ENCODE results near the gene ITGB8. TPM values are rescaled to one million over a fixed set of nuclear protein-coding genes. Genes with fewer than 3 reads are reported as not detected.

The ITGB8 gene
- total RNA-seq, 3 donors from 2014 or later (not counting 1 experiment from before 2014, with no cell fraction given) = 0.39 to 12.8 TPM; not detected in 1

DNA sequence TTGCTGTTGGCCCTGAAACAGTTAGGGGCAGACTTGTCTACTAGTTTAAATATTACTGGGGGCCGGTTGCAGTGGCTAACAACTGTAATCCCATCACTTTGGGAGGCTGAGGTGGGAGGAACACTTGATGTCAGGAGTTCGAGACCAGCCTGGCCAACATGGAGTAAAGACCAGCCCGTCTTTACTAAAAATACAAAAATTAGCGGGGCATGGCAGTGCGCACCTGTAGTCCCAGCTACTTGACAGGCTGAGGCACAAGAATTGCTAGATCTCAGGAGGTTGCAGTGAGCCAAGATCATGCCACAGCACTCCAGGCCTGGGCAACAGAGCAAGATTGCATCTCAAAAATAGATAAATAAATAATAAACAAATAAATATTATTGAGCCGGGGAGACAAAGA, 7.6 kb downstream of the ITGB8 start:
- Histone ChIP-seq H3K36me3 (ENCODE audit: control insufficient read depth, insufficient read depth, low read length) (no peaks in the 10 kb centered on the region), H3K9me3 (ENCODE audit: control insufficient read depth, insufficient read depth, low read length) (no peaks in the 10 kb centered on the region), H3K27ac (ENCODE audit: low read length) (no peak overlapping the region), H3K4me3 (ENCODE audit: low read length) (no peak overlapping the region), H3K27me3 (ENCODE audit: control insufficient read depth, insufficient read depth, low read length) (no peaks in the 10 kb centered on the region), H3K4me1 (ENCODE audit: control insufficient read depth, insufficient read depth, low read length) (no peaks in the 10 kb centered on the region)
- Mint-ChIP-seq H3K4me3 (no peak overlapping the region), H3K4me1 (no peaks in the 10 kb centered on the region), H3K36me3 (no peaks in the 10 kb centered on the region), H3K9me3 (peaks cover 0 to 1% of the 10 kb centered on the region in 2 donors), H3K27me3 (ENCODE audit: low read depth in 2 of 2) (peaks cover 4 to 6% of the 10 kb centered on the region in 2 donors), H3K27ac (no peak overlapping the region)
- intact Hi-C loops (cut with micrococcal nuclease) = no loop called here
- 87% methylated on average over 5 of the region's 6 CpGs for WGBS (ENCODE audit: insufficient coverage)
- TF ChIP-seq CTCF (IDR thresholded peaks at IDR 0.05) = no peak
- DNase-seq = no peak
- no peak for ATAC-seq

- no peaks in the 10 kb centered on the region for H3K27me3 Mint-ChIP-seq (ENCODE audit: low read depth in 2 of 2)
- H3K4me1 Mint-ChIP-seq = no peaks in the 10 kb centered on the region
Measured at GRCh38 chr7:20340839-20341238, 10.1 kb downstream of the ITGB8 start.

GRCh38 chr7:20343205-20343604, 12.5 kb downstream of the ITGB8 start:
- no peak overlapping the region for H3K4me3 ChIP-seq (ENCODE audit: low read length)
- ATAC-seq = no peak
- 95% methylated on average over 3 of the region's 3 CpGs for WGBS (ENCODE audit: insufficient coverage)
- no peak overlapping the region for H3K27ac Mint-ChIP-seq
- H3K4me1 ChIP-seq (ENCODE audit: control insufficient read depth, insufficient read depth, low read length) = no peaks in the 10 kb centered on the region
- H3K27ac ChIP-seq (ENCODE audit: low read length) = no peak overlapping the region
- intact Hi-C loops (cut with micrococcal nuclease) = no loop called here
- no peak for TF ChIP-seq CTCF (IDR thresholded peaks at IDR 0.05)
- H3K27me3 ChIP-seq (ENCODE audit: control insufficient read depth, insufficient read depth, low read length) = no peaks in the 10 kb centered on the region
- no peak overlapping the region for H3K4me3 Mint-ChIP-seq
- no peaks in the 10 kb centered on the region for H3K36me3 ChIP-seq (ENCODE audit: control insufficient read depth, insufficient read depth, low read length)
- no peaks in the 10 kb centered on the region for H3K4me1 Mint-ChIP-seq
- no peaks in the 10 kb centered on the region for H3K36me3 Mint-ChIP-seq
- peaks cover 0 to 5% of the 10 kb centered on the region in 2 donors for H3K9me3 Mint-ChIP-seq
- no peak for DNase-seq
- no peaks in the 10 kb centered on the region for H3K27me3 Mint-ChIP-seq (ENCODE audit: low read depth in 2 of 2)
- no peaks in the 10 kb centered on the region for H3K9me3 ChIP-seq (ENCODE audit: control insufficient read depth, insufficient read depth, low read length)

More at GRCh38 chr7:20340839-20341238, 10.1 kb downstream of the ITGB8 start:
- DNase-seq = no peak
- Histone ChIP-seq H3K36me3 (ENCODE audit: control insufficient read depth, insufficient read depth, low read length) (no peaks in the 10 kb centered on the region), H3K4me1 (ENCODE audit: control insufficient read depth, insufficient read depth, low read length) (no peaks in the 10 kb centered on the region), H3K27me3 (ENCODE audit: control insufficient read depth, insufficient read depth, low read length) (no peaks in the 10 kb centered on the region), H3K27ac (ENCODE audit: low read length) (no peak overlapping the region), H3K4me3 (ENCODE audit: low read length) (no peak overlapping the region), H3K9me3 (ENCODE audit: control insufficient read depth, insufficient read depth, low read length) (no peaks in the 10 kb centered on the region)
- no peak for TF ChIP-seq CTCF (IDR thresholded peaks at IDR 0.05)
- no peak overlapping the region for H3K27ac Mint-ChIP-seq
- no peaks in the 10 kb centered on the region for H3K36me3 Mint-ChIP-seq
- H3K9me3 Mint-ChIP-seq = peaks cover 0 to 2% of the 10 kb centered on the region in 2 donors
- no peak for ATAC-seq
- no peak overlapping the region for H3K4me3 Mint-ChIP-seq
- intact Hi-C loops (cut with micrococcal nuclease) = no loop called here

- no peak for TF ChIP-seq CTCF (IDR thresholded peaks at IDR 0.05)
- Histone ChIP-seq H3K4me1 (ENCODE audit: control insufficient read depth, insufficient read depth, low read length) (no peaks in the 10 kb centered on the region), H3K9me3 (ENCODE audit: control insufficient read depth, insufficient read depth, low read length) (no peaks in the 10 kb centered on the region), H3K27ac (ENCODE audit: low read length) (no peak overlapping the region), H3K36me3 (ENCODE audit: control insufficient read depth, insufficient read depth, low read length) (no peaks in the 10 kb centered on the region), H3K4me3 (ENCODE audit: low read length) (no peak overlapping the region), H3K27me3 (ENCODE audit: control insufficient read depth, insufficient read depth, low read length) (no peaks in the 10 kb centered on the region)
- intact Hi-C loops (cut with micrococcal nuclease) = no loop called here
- H3K9me3 Mint-ChIP-seq = peaks cover 0 to 5% of the 10 kb centered on the region in 2 donors
- no peaks in the 10 kb centered on the region for H3K27me3 Mint-ChIP-seq (ENCODE audit: low read depth in 2 of 2)
- 64% methylated on average over 1 of the region's 2 CpGs for WGBS (ENCODE audit: insufficient coverage)
- ATAC-seq (peak in 1 of 3 donors; percentile 59), DNase-seq (no peak)
- no peak overlapping the region for H3K27ac Mint-ChIP-seq
- no peak overlapping the region for H3K4me3 Mint-ChIP-seq
- no peaks in the 10 kb centered on the region for H3K4me1 Mint-ChIP-seq
- H3K36me3 Mint-ChIP-seq = no peaks in the 10 kb centered on the region
Measured at GRCh38 chr7:20343941-20344340, 13.2 kb downstream of the ITGB8 start.
